Right atrium auricular region (tissue), 2 donors: ENCODE results near the gene ELOVL5. TPM values are rescaled to one million over a fixed set of nuclear protein-coding genes. Genes with fewer than 3 reads are reported as not detected.

ENCODE experiments used
- DNase-seq: peaks from one replicate; pipeline ENCODE4 v3.0.0-alpha.2; 2019; ENCODE audit warnings: low spot score
- H3K27ac ChIP-seq, 2 donors: fragments of 200-600 bp; sonication (generic); 1 replicate in 1 of 2; 2 replicates in 1 of 2; pipeline ENCODE4 v1.5.1; 2016 to 2019
- H3K27me3 ChIP-seq, 2 donors: fragments of 200-600 bp; sonication (generic); one replicate each; pipeline versions ENCODE4 v1.5.1 to v1.6.0; 2017 to 2019
- H3K36me3 ChIP-seq: fragments of 200-600 bp; sonication (generic); one replicate; pipeline ENCODE4 v1.5.1; 2016
- H3K4me1 ChIP-seq, 2 donors: fragments of 200-600 bp; sonication (generic); one replicate each; pipeline versions ENCODE4 v1.5.1 to v1.6.0; 2017 to 2019
- H3K4me3 ChIP-seq, 2 donors: fragments of 200-600 bp; sonication (generic); 1 replicate in 1 of 2; 2 replicates in 1 of 2; pipeline ENCODE4 v1.5.1; 2017 to 2019; ENCODE audit warnings: mild to moderate bottlenecking in 1 of 2, moderate library complexity in 1 of 2
- H3K9me3 ChIP-seq, 2 donors: fragments of 200-600 bp; sonication (generic); one replicate each; pipeline ENCODE4 v1.5.1; 2019
- CTCF ChIP-seq, 2 donors: fragments of 200-600 bp; sonication (generic); IDR thresholded peaks; one replicate each; pipeline ENCODE4 v1.5.1; 2019; ENCODE audit warnings: antibody characterized with exemption in 2 of 2
- total RNA-seq, 2 donors: library from RNA; depleted of rRNA; stranded (reverse); fragments of >200 nt; gene quantifications; one replicate each; pipeline ENCODE4 v1.1.0, GENCODE V29; 2016

ELOVL5 gene
- total RNA-seq, 2 donors from 2014 or later = 31.2 to 34.9 TPM

- no peak overlapping the region for H3K27ac ChIP-seq
- no peak overlapping the region for H3K4me3 ChIP-seq
- no peak for TF ChIP-seq CTCF (IDR thresholded peaks at IDR 0.05)
- no peaks in the 10 kb centered on the region for H3K36me3 ChIP-seq
- no peaks in the 10 kb centered on the region for H3K27me3 ChIP-seq
- no peaks in the 10 kb centered on the region for H3K9me3 ChIP-seq
- H3K4me1 ChIP-seq = no peaks in the 10 kb centered on the region
- no peak for DNase-seq
These were observed 106.8 kb downstream of the ELOVL5 start for GRCh38 chr6:53241938-53242337.

DNA sequence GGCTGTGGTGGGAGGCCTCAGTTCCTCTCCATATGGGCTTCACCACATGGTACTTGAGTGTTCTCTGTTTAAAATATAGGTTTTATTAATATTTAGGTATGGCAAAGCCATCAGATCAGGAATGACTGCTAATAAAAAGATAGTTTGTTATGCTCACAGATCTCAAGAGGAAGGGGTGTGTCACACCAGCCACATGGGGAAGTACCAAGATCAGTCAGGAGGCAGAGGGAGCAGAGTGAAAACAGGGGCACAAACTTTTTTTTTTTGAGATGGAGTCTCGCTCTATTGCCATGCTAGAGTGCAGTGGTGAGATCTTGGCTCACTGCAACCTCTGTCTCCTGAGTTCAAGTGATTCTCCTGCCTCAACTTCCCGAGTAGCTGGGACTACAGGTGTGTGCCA is 108.0 kb downstream of the ELOVL5 start:
- H3K4me3 ChIP-seq = no peak overlapping the region
- no peaks in the 10 kb centered on the region for H3K27me3 ChIP-seq
- no peaks in the 10 kb centered on the region for H3K9me3 ChIP-seq
- no peak overlapping the region for H3K27ac ChIP-seq
- no peak for TF ChIP-seq CTCF (IDR thresholded peaks at IDR 0.05)
- no peak for DNase-seq
- H3K4me1 ChIP-seq = no peaks in the 10 kb centered on the region
- no peaks in the 10 kb centered on the region for H3K36me3 ChIP-seq

DNA sequence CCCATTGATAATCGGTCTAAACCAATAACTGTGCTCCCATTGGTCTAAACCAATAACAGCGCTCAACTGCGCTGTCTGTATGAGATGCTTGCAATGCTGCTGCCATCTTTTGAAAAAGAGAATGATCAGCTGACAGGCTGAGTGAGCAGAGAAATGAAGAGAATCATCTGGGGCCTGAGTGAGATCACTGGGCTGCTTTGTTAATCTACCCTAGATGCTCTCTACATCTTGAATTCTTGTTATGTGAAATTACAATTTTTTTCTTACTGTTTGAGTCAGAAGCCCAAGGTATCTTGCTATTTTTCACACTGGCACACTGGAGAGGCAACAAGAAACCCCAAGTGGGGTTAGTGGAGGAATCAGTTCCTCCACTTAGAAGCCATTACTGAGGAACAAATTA is 108.6 kb downstream of the ELOVL5 start:
- Histone ChIP-seq H3K27ac (no peak overlapping the region), H3K4me1 (no peaks in the 10 kb centered on the region), H3K9me3 (no peaks in the 10 kb centered on the region), H3K27me3 (no peaks in the 10 kb centered on the region), H3K4me3 (no peak overlapping the region), H3K36me3 (no peaks in the 10 kb centered on the region)
- no peak for TF ChIP-seq CTCF (IDR thresholded peaks at IDR 0.05)
- DNase-seq = no peak

DNA sequence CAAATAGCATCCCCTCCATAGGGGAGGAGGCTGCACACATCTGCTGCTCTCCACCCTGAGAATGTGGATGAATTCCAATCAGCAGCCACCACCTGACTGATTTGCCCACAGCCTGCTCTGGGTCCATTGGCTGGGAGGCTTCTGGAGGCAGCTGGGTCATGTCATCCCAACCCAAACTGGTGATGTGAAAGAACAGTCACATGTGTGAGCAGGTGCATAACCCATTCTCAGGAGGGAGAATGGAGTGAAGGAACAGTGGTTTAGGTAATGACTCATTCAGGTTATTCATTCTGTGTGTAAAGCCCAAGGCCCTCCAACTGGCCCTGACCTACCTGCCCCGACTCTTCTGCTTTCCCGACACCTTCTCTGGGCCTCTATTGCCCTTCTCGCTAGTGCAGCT is 109.2 kb downstream of the ELOVL5 start:
- no peak for DNase-seq
- Histone ChIP-seq H3K4me3 (no peak overlapping the region), H3K27me3 (no peaks in the 10 kb centered on the region), H3K9me3 (no peaks in the 10 kb centered on the region), H3K27ac (no peak overlapping the region), H3K4me1 (no peaks in the 10 kb centered on the region), H3K36me3 (no peaks in the 10 kb centered on the region)
- TF ChIP-seq CTCF (IDR thresholded peaks at IDR 0.05) = no peak

- H3K9me3 ChIP-seq = no peaks in the 10 kb centered on the region
- no peaks in the 10 kb centered on the region for H3K36me3 ChIP-seq
- TF ChIP-seq CTCF (IDR thresholded peaks at IDR 0.05) = no peak
- no peak overlapping the region for H3K4me3 ChIP-seq
- no peaks in the 10 kb centered on the region for H3K4me1 ChIP-seq
- no peaks in the 10 kb centered on the region for H3K27me3 ChIP-seq
- no peak for DNase-seq
- no peak overlapping the region for H3K27ac ChIP-seq
These were observed 110.4 kb downstream of the ELOVL5 start for GRCh38 chr6:53238311-53238710.

GRCh38 chr6:53236241-53236640 is 112.5 kb downstream of the ELOVL5 start:
- Histone ChIP-seq H3K4me1 (no peaks in the 10 kb centered on the region), H3K36me3 (no peaks in the 10 kb centered on the region), H3K4me3 (no peak overlapping the region), H3K27me3 (no peaks in the 10 kb centered on the region), H3K9me3 (no peaks in the 10 kb centered on the region), H3K27ac (no peak overlapping the region)
- TF ChIP-seq CTCF (IDR thresholded peaks at IDR 0.05) = no peak
- no peak for DNase-seq
